H9 (cell line): Measurements from ENCODE around the gene TDRD7. TPM values are rescaled to one million over a fixed set of nuclear protein-coding genes. Genes with fewer than 3 reads are reported as not detected.

Experiments
- DNase-seq: peaks from one replicate; pipeline ENCODE4 v3.0.0-alpha.2; 2017
- H2AFZ ChIP-seq: one replicate; pipeline ENCODE4 v1.6.1; 2013; ENCODE audit warnings: mild to moderate bottlenecking, low read length, control low read depth, moderate library complexity
- H2AK5ac ChIP-seq: 2 replicates; pipeline ENCODE4 v1.6.1; 2013; ENCODE audit warnings: low read length, control low read depth, mixed read lengths; ENCODE audit not compliant: insufficient read length
- H2BK120ac ChIP-seq: one replicate; pipeline ENCODE4 v1.6.1; 2013; ENCODE audit warnings: low read depth, mild to moderate bottlenecking, low read length, control low read depth, inconsistent platforms; ENCODE audit not compliant: poor library complexity, severe bottlenecking
- H2BK12ac ChIP-seq: 2 replicates; pipeline ENCODE4 v1.6.1; 2013; ENCODE audit warnings: low read length, control low read depth, mixed read lengths, low read depth; ENCODE audit not compliant: insufficient read length
- H2BK15ac ChIP-seq: 2 replicates; pipeline ENCODE4 v1.6.1; 2013; ENCODE audit warnings: low read depth, low read length, control low read depth
- H2BK20ac ChIP-seq: one replicate; pipeline ENCODE4 v1.6.1; 2013; ENCODE audit warnings: low read depth, mild to moderate bottlenecking, low read length, control low read depth, inconsistent platforms; ENCODE audit not compliant: poor library complexity, severe bottlenecking
- H2BK5ac ChIP-seq: 2 replicates; pipeline ENCODE4 v1.6.1; 2013; ENCODE audit warnings: low read length, control low read depth, mixed read lengths; ENCODE audit not compliant: insufficient read length
- H3K14ac ChIP-seq: 2 replicates; pipeline ENCODE4 v1.6.1; 2013; ENCODE audit warnings: low read length, control low read depth; ENCODE audit not compliant: insufficient read depth
- H3K18ac ChIP-seq: 2 replicates; pipeline ENCODE4 v1.6.1; 2013; ENCODE audit warnings: low read depth, mild to moderate bottlenecking, mixed read lengths, low read length, control low read depth; ENCODE audit not compliant: insufficient read length
- H3K23ac ChIP-seq: 2 replicates; pipeline ENCODE4 v1.6.1; 2013; ENCODE audit warnings: low read length, control low read depth, mixed read lengths, low read depth; ENCODE audit not compliant: insufficient read length
- H3K23me2 ChIP-seq: 2 replicates; pipeline ENCODE4 v1.6.1; 2013; ENCODE audit warnings: low read depth, mild to moderate bottlenecking, mixed read lengths, low read length, control low read depth; ENCODE audit not compliant: insufficient read length, poor library complexity, severe bottlenecking
- H3K27ac ChIP-seq: 2 replicates; pipeline ENCODE4 v1.5.1; 2013; ENCODE audit warnings: low read length, control low read depth, mixed read lengths, low read depth; ENCODE audit not compliant: insufficient read length
- H3K27me3 ChIP-seq: 2 replicates; pipeline ENCODE4 v1.6.1; 2013; ENCODE audit warnings: low read length, control low read depth, inconsistent platforms; ENCODE audit not compliant: insufficient read depth
- H3K4ac ChIP-seq: 2 replicates; pipeline ENCODE4 v1.6.1; 2013; ENCODE audit warnings: low read depth, mild to moderate bottlenecking, control low read depth, inconsistent platforms, low read length, moderate library complexity
- H3K4me1 ChIP-seq: 2 replicates; pipeline ENCODE4 v1.6.1; 2013; ENCODE audit warnings: low read length, control low read depth, inconsistent platforms; ENCODE audit not compliant: insufficient read depth
- H3K4me2 ChIP-seq: 2 replicates; pipeline ENCODE4 v1.6.1; 2013; ENCODE audit warnings: low read length, control low read depth, mixed read lengths; ENCODE audit not compliant: insufficient read length, insufficient read depth
- H3K56ac ChIP-seq: 2 replicates; pipeline ENCODE4 v1.6.1; 2013; ENCODE audit warnings: low read depth, mild to moderate bottlenecking, mixed read lengths, low read length, control low read depth; ENCODE audit not compliant: insufficient read length
- H3K79me1 ChIP-seq: 2 replicates; pipeline ENCODE4 v1.6.1; 2013; ENCODE audit warnings: low read depth, mild to moderate bottlenecking, moderate library complexity, low read length, control low read depth, inconsistent platforms; ENCODE audit not compliant: insufficient read depth, poor library complexity, severe bottlenecking
- H3K79me2 ChIP-seq: 2 replicates; pipeline ENCODE4 v1.6.1; 2013; ENCODE audit warnings: low read length, control low read depth, inconsistent platforms; ENCODE audit not compliant: insufficient read depth
- H3K9ac ChIP-seq: 2 replicates; pipeline ENCODE4 v1.6.1; 2013; ENCODE audit warnings: low read length, control low read depth, mixed read lengths; ENCODE audit not compliant: insufficient read length; ENCODE audit errors: extremely low read depth
- H3K9me3 ChIP-seq: one replicate; pipeline ENCODE4 v1.6.1; 2013; ENCODE audit warnings: low read depth, low read length, inconsistent platforms; ENCODE audit not compliant: control insufficient read depth
- H3T11ph ChIP-seq: one replicate; pipeline ENCODE4 v1.6.1; 2013; ENCODE audit warnings: mild to moderate bottlenecking, low read length, control low read depth, inconsistent platforms
- H4K20me1 ChIP-seq: one replicate; pipeline ENCODE4 v1.6.1; 2013; ENCODE audit not compliant: control insufficient read depth, insufficient read length, insufficient read depth
- H4K5ac ChIP-seq: 2 replicates; pipeline ENCODE4 v1.6.1; 2013; ENCODE audit warnings: low read depth, mild to moderate bottlenecking, mixed read lengths, low read length, control low read depth; ENCODE audit not compliant: insufficient read length
- H4K8ac ChIP-seq: replicated peaks from 2 replicates; pipeline ENCODE4 v1.6.1; 2013; ENCODE audit warnings: low read length, control low read depth, mixed read lengths, low read depth; ENCODE audit not compliant: insufficient read length
- H4K91ac ChIP-seq: 2 replicates; pipeline ENCODE4 v1.6.1; 2013; ENCODE audit warnings: low read depth, mild to moderate bottlenecking, moderate library complexity, mixed read lengths, low read length, control low read depth; ENCODE audit not compliant: insufficient read length
- H3K27ac Mint-ChIP-seq, 3 experiments: 2 replicates in 2 of 3; 3 replicates in 1 of 3; pipeline ENCODE4 v1.8.0; 2020 to 2021; ENCODE audit warnings: mixed read lengths in 3 of 3, mild to moderate bottlenecking in 1 of 3, moderate library complexity in 1 of 3
- H3K27me3 Mint-ChIP-seq: 2 replicates; pipeline ENCODE4 v1.8.0; 2021; ENCODE audit warnings: low read depth, mild to moderate bottlenecking, moderate library complexity, mixed read lengths
- H3K36me3 Mint-ChIP-seq, 3 experiments: 2 replicates in 2 of 3; 3 replicates in 1 of 3; pipeline ENCODE4 v1.8.0; 2020 to 2021; ENCODE audit warnings: low read depth in 3 of 3, mixed read lengths in 3 of 3; ENCODE audit not compliant: insufficient read depth in 1 of 3
- H3K4me1 Mint-ChIP-seq, 2 experiments: 2 replicates each; pipeline ENCODE4 v1.8.0; 2020; ENCODE audit warnings: mixed read lengths in 2 of 2
- H3K4me3 Mint-ChIP-seq, 2 experiments: 2 replicates in 1 of 2; 3 replicates in 1 of 2; pipeline ENCODE4 v1.8.0; 2020 to 2021; ENCODE audit warnings: mild to moderate bottlenecking in 2 of 2, mixed read lengths in 2 of 2, moderate library complexity in 1 of 2
- H3K9me3 Mint-ChIP-seq, 2 experiments: 2 replicates in 1 of 2; 3 replicates in 1 of 2; pipeline ENCODE4 v1.8.0; 2020; ENCODE audit warnings: mild to moderate bottlenecking in 2 of 2, mixed read lengths in 2 of 2, moderate library complexity in 1 of 2
- WGBS: extraction: QIAGEN DNeasy Blood & Tissue Kit; methylation state at CpG from one replicate; pipeline ENCODE4 v1.1.7; 2013; ENCODE audit warnings: missing lambda C conversion rate, low lambda C conversion rate, mixed read lengths; ENCODE audit not compliant: insufficient read length; ENCODE audit errors: extremely low coverage; 5-methylcytosine and 5-hydroxymethylcytosine counted together
- total RNA-seq: library from RNA; stranded (reverse); gene quantifications from 2 replicates; pipeline ENCODE4 v1.2.1, GENCODE V29; 2021
- TF ChIP-seq, protein P1 (sequence below): fragments of 200-600 bp; sonication (generic); conservative IDR thresholded peaks from 3 replicates; pipeline ENCODE4 v1.8.0; 2021; ENCODE audit warnings: antibody characterized with exemption, mild to moderate bottlenecking

TDRD7 gene
- total RNA-seq, 1 experiment from 2014 or later, result 5.1 TPM

- WGBS, result no CpG with 5 or more reads among the region's 3 CpGs
- Histone ChIP-seq H3K79me1 (no peaks in the 10 kb centered on the region), H4K91ac (no peak overlapping the region), H4K20me1 (no peaks in the 10 kb centered on the region), H3K9ac (no peak overlapping the region), H3T11ph (no peak overlapping the region), H3K14ac (no peak overlapping the region), H3K4me2 (no peak overlapping the region), H2AK5ac (no peak overlapping the region), H2BK120ac (no peak overlapping the region), H3K27me3 (no peaks in the 10 kb centered on the region), H3K4ac (no peak overlapping the region), H3K79me2 (no peaks in the 10 kb centered on the region), H3K23me2 (no peaks in the 10 kb centered on the region), H3K23ac (no peak overlapping the region), H4K5ac (no peak overlapping the region), H2BK5ac (no peak overlapping the region), H2AFZ (no peak overlapping the region), H3K56ac (no peak overlapping the region), H3K27ac (no peak overlapping the region), H3K18ac (no peak overlapping the region), H3K9me3 (no peaks in the 10 kb centered on the region), H3K4me1 (no peaks in the 10 kb centered on the region), H2BK20ac (no peak overlapping the region), H4K8ac (no peak overlapping the region), H2BK12ac (no peak overlapping the region), H2BK15ac (no peak overlapping the region)
- Mint-ChIP-seq H3K27me3 (peaks cover 2% of the 10 kb centered on the region; the same call in 1 of the 2 replicates), H3K4me3 (no peak overlapping the region), H3K36me3 (no peaks in the 10 kb centered on the region; a peak in 1 of 7 replicates), H3K9me3 (peaks cover 0 to 2% of the 10 kb centered on the region in 2 experiments; a peak in 1 of 5 replicates), H3K4me1 (peaks cover 13 to 21% of the 10 kb centered on the region in 2 experiments), H3K27ac (no peak overlapping the region)
- TF ChIP-seq, protein P1, sequence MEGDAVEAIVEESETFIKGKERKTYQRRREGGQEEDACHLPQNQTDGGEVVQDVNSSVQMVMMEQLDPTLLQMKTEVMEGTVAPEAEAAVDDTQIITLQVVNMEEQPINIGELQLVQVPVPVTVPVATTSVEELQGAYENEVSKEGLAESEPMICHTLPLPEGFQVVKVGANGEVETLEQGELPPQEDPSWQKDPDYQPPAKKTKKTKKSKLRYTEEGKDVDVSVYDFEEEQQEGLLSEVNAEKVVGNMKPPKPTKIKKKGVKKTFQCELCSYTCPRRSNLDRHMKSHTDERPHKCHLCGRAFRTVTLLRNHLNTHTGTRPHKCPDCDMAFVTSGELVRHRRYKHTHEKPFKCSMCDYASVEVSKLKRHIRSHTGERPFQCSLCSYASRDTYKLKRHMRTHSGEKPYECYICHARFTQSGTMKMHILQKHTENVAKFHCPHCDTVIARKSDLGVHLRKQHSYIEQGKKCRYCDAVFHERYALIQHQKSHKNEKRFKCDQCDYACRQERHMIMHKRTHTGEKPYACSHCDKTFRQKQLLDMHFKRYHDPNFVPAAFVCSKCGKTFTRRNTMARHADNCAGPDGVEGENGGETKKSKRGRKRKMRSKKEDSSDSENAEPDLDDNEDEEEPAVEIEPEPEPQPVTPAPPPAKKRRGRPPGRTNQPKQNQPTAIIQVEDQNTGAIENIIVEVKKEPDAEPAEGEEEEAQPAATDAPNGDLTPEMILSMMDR, result no peak
- no peak for DNase-seq
These were observed 122.3 kb downstream of the TDRD7 start for GRCh38 chr9:97534185-97534584.
